Neuronal stem cell (in vitro differentiated cells): ENCODE data around the gene CTH.
"Not testable (repeated sequence)": the region's sequence is repeated elsewhere in the genome, so short reads cannot be mapped to it uniquely, and the experiment has no call there.

Source experiments
- DNase-seq: peaks from one replicate; pipeline ENCODE4 v3.0.0-alpha.2; 2013; ENCODE audit warnings: low spot score
- H2AFZ ChIP-seq: one replicate; pipeline ENCODE4 v1.6.1; 2013; ENCODE audit warnings: mild to moderate bottlenecking, low read length, inconsistent platforms
- H2AK5ac ChIP-seq: 2 replicates; pipeline ENCODE4 v1.6.1; 2013; ENCODE audit warnings: low read depth, mild to moderate bottlenecking, inconsistent platforms, low read length, moderate library complexity, mixed read lengths
- H2BK120ac ChIP-seq: 2 replicates; pipeline ENCODE4 v1.6.1; 2013; ENCODE audit warnings: low read depth, mild to moderate bottlenecking, inconsistent platforms, low read length, moderate library complexity, mixed read lengths
- H2BK12ac ChIP-seq: one replicate; pipeline ENCODE4 v1.6.1; 2013; ENCODE audit warnings: low read length, inconsistent platforms
- H2BK15ac ChIP-seq: 2 replicates; pipeline ENCODE4 v1.6.1; 2013; ENCODE audit warnings: mild to moderate bottlenecking, low read length, inconsistent platforms, mixed read lengths
- H2BK5ac ChIP-seq: one replicate; pipeline ENCODE4 v1.6.1; 2013; ENCODE audit warnings: inconsistent platforms, mild to moderate bottlenecking, low read length, moderate library complexity
- H3K14ac ChIP-seq: one replicate; pipeline ENCODE4 v1.6.1; 2013; ENCODE audit warnings: low read length, inconsistent platforms
- H3K18ac ChIP-seq: 2 replicates; pipeline ENCODE4 v1.6.1; 2013; ENCODE audit warnings: low read length, inconsistent platforms
- H3K23ac ChIP-seq: 2 replicates; pipeline ENCODE4 v1.6.1; 2013; ENCODE audit warnings: low read depth, mild to moderate bottlenecking, mixed read lengths, low read length, inconsistent platforms; ENCODE audit not compliant: poor library complexity
- H3K27ac ChIP-seq: replicated peaks from 3 replicates; pipeline ENCODE4 v1.5.1; 2013; ENCODE audit warnings: low read length, inconsistent platforms
- H3K27me3 ChIP-seq, 3 experiments: 2 replicates each; pipeline ENCODE4 v1.6.1; 2013; ENCODE audit warnings: low read length in 3 of 3, mild to moderate bottlenecking in 2 of 3, inconsistent platforms in 1 of 3, low read depth in 1 of 3, mixed read lengths in 1 of 3, moderate library complexity in 1 of 3; ENCODE audit not compliant: control insufficient read depth in 3 of 3, insufficient read depth in 3 of 3
- H3K36me3 ChIP-seq, 2 donors: replicated peaks in 1 of 2; 2 replicates each; pipeline ENCODE4 v1.6.1; 2013; ENCODE audit warnings: low read length in 2 of 2; ENCODE audit not compliant: control insufficient read depth in 2 of 2, insufficient read depth in 2 of 2
- H3K4ac ChIP-seq: 2 replicates; pipeline ENCODE4 v1.6.1; 2013; ENCODE audit warnings: inconsistent platforms, mild to moderate bottlenecking, low read length, moderate library complexity
- H3K4me1 ChIP-seq, 2 donors: 1 replicate in 1 of 2; 2 replicates in 1 of 2; pipeline ENCODE4 v1.6.1; 2013; ENCODE audit warnings: low read length in 2 of 2, low read depth in 1 of 2; ENCODE audit not compliant: control insufficient read depth in 2 of 2, insufficient read depth in 1 of 2
- H3K4me2 ChIP-seq: one replicate; pipeline ENCODE4 v1.6.1; 2013; ENCODE audit warnings: mild to moderate bottlenecking, low read length, inconsistent platforms; ENCODE audit not compliant: insufficient read depth, poor library complexity, severe bottlenecking
- H3K4me3 ChIP-seq, 2 donors: 2 replicates each; pipeline ENCODE4 v1.5.1; 2013; ENCODE audit warnings: low read length in 2 of 2, mild to moderate bottlenecking in 2 of 2, inconsistent platforms in 1 of 2, moderate library complexity in 1 of 2
- H3K79me1 ChIP-seq: one replicate; pipeline ENCODE4 v1.6.1; 2013; ENCODE audit warnings: low read depth, mild to moderate bottlenecking, inconsistent platforms, low read length, moderate library complexity
- H3K9ac ChIP-seq: one replicate; pipeline ENCODE4 v1.6.1; 2013; ENCODE audit warnings: mild to moderate bottlenecking, low read depth, low read length, inconsistent platforms; ENCODE audit not compliant: poor library complexity
- H3K9me3 ChIP-seq, 2 donors: replicated peaks in 1 of 2; 2 replicates each; pipeline versions ENCODE3 to v1.6.1; 2013; ENCODE audit warnings: low read length in 2 of 2, mild to moderate bottlenecking in 2 of 2, inconsistent platforms in 1 of 2, low read depth in 1 of 2, mixed read lengths in 1 of 2, moderate library complexity in 1 of 2; ENCODE audit not compliant: control insufficient read depth in 2 of 2, insufficient read depth in 1 of 2
- H4K8ac ChIP-seq: one replicate; pipeline ENCODE4 v1.6.1; 2013; ENCODE audit warnings: low read depth, mild to moderate bottlenecking, inconsistent platforms, low read length, moderate library complexity
- H4K91ac ChIP-seq: one replicate; pipeline ENCODE4 v1.6.1; 2013; ENCODE audit warnings: low read length, low read depth, mild to moderate bottlenecking, inconsistent platforms; ENCODE audit not compliant: poor library complexity
- WGBS, 2 donors: extraction: QIAGEN DNeasy Blood & Tissue Kit; methylation state at CpG; one replicate each; pipeline ENCODE4 v1.1.7; 2013; ENCODE audit warnings: missing lambda C conversion rate in 2 of 2, mixed read lengths in 1 of 2; ENCODE audit not compliant: insufficient read length in 2 of 2, insufficient replicate concordance in 1 of 2; ENCODE audit errors: extremely low coverage in 2 of 2; 5-methylcytosine and 5-hydroxymethylcytosine counted together

Gene CTH

GRCh38 chr1:70443739-70444138 is 32.7 kb downstream of the CTH start:
- no peak overlapping the region for H3K27ac ChIP-seq
- H2AFZ ChIP-seq = no peak overlapping the region
- no peak overlapping the region for H2BK12ac ChIP-seq
- no peak overlapping the region for H2BK120ac ChIP-seq
- H3K27me3 ChIP-seq = no peaks in the 10 kb centered on the region
- WGBS, 2 donors = no CpG with 5 or more reads among the region's 1 CpG
- no peak overlapping the region for H4K8ac ChIP-seq
- DNase-seq = no peak
- peaks cover 2 to 25% of the 10 kb centered on the region in 2 donors for H3K4me1 ChIP-seq
- H3K4ac ChIP-seq = no peak overlapping the region
- no peak overlapping the region for H2BK5ac ChIP-seq
- H3K36me3 ChIP-seq = peaks cover 1 to 8% of the 10 kb centered on the region in 2 donors
- H3K14ac ChIP-seq = no peak overlapping the region
- no peak overlapping the region for H3K18ac ChIP-seq
- H3K9ac ChIP-seq = no peak overlapping the region
- H2BK15ac ChIP-seq = no peak overlapping the region
- H3K23ac ChIP-seq = no peak overlapping the region
- H3K4me2 ChIP-seq = no peak overlapping the region
- no peak overlapping the region for H4K91ac ChIP-seq
- no peaks in the 10 kb centered on the region for H3K9me3 ChIP-seq
- H3K79me1 ChIP-seq = no peaks in the 10 kb centered on the region
- no peak overlapping the region for H2AK5ac ChIP-seq
- H3K4me3 ChIP-seq = no peak overlapping the region

- Histone ChIP-seq H3K79me1 (no peaks in the 10 kb centered on the region), H4K8ac (no peak overlapping the region), H3K27me3 (no peaks in the 10 kb centered on the region), H3K4me2 (no peak overlapping the region), H3K23ac (no peak overlapping the region), H2BK5ac (no peak overlapping the region), H3K27ac (no peak overlapping the region), H3K4ac (no peak overlapping the region), H4K91ac (no peak overlapping the region), H3K4me1 (no peaks in the 10 kb centered on the region), H3K14ac (no peak overlapping the region), H2BK120ac (no peak overlapping the region), H3K4me3 (no peak overlapping the region), H3K18ac (no peak overlapping the region), H2AK5ac (no peak overlapping the region), H2BK15ac (no peak overlapping the region), H3K36me3 (no peaks in the 10 kb centered on the region), H2AFZ (no peak overlapping the region), H2BK12ac (no peak overlapping the region), H3K9ac (no peak overlapping the region), H3K9me3 (no peaks in the 10 kb centered on the region)
- WGBS, 2 donors = no CpG with 5 or more reads among the region's 8 CpGs
- no peak for DNase-seq
Measured at GRCh38 chr1:70449049-70449448, 38.0 kb downstream of the CTH start.

DNA sequence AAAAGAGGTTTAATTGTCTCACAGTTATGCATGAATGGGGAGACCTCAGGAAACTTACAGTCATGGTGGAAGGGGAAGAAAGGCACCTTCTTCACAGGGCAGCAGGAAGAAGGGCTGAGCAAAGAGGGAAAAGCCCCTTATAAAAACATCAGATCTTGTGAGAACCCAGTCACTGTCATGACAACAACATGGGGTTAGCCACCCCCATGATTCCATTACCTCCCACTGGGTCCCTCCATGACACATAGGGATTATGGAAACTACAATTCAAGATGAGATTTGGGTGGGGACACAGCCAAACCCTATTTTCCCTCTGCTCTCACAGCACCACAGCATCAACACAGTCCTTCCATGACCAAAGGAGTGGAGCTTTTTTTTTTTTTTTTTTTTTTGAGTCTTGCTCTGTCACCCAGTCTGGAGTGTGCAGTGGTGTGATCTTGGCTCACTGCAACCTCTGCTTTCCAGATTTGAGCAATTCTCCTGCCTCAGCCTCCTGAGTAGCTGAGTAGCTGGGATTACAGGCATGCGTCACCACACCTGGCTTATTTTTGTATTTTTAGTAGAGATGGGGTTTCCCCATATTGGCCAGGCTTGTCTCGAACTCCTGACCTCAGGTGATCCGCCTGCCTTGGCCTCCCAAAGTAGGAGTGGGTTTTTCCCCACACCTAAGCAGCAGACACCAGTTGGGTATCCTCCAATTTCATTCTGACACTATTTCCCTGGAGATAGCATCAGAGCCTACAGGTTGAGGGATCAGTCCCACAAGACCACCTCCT is 41.3 kb downstream of the CTH start:
- not testable (repeated sequence) for H3K4ac ChIP-seq, H2AFZ ChIP-seq, H3K4me2 ChIP-seq, H4K8ac ChIP-seq, H3K4me1 ChIP-seq, H3K27me3 ChIP-seq, H3K79me1 ChIP-seq, H2BK12ac ChIP-seq, H3K4me3 ChIP-seq, H3K18ac ChIP-seq, H2BK120ac ChIP-seq, H3K23ac ChIP-seq, DNase-seq, H3K9ac ChIP-seq, H2BK5ac ChIP-seq, H3K36me3 ChIP-seq, H2AK5ac ChIP-seq, H3K14ac ChIP-seq, H3K9me3 ChIP-seq, H2BK15ac ChIP-seq, H3K27ac ChIP-seq, H4K91ac ChIP-seq
- no CpG with 5 or more reads among the region's 3 CpGs for WGBS, 2 donors

DNA sequence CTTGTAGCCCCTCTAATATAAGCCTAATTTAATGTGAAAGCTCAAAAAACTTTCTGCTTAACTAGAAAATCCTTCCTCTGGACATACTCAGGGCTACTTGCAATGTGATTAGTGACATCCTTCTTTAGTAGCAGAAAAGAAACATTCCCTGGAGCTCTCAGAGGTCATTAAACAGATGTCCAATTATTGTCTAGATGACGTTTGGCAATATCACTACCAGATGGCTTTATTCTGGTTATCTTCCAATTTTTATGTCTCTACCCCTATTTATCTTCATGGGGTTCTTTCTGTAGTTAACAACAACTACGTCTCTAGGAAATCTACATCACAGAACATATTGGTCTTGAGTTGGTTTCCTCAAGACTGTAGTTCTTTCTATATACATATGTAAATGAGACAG is 44.2 kb downstream of the CTH start:
- Histone ChIP-seq H3K14ac (no peak overlapping the region), H3K27ac (no peak overlapping the region), H2BK5ac (no peak overlapping the region), H2BK15ac (no peak overlapping the region), H3K18ac (no peak overlapping the region), H4K8ac (no peak overlapping the region), H3K4ac (no peak overlapping the region), H3K4me1 (no peaks in the 10 kb centered on the region), H2AFZ (no peak overlapping the region), H3K79me1 (no peaks in the 10 kb centered on the region), H3K9me3 (peaks cover 0 to 2% of the 10 kb centered on the region in 2 donors), H2BK120ac (no peak overlapping the region), H3K9ac (no peak overlapping the region), H3K4me3 (no peak overlapping the region), H3K23ac (no peak overlapping the region), H3K4me2 (no peak overlapping the region), H4K91ac (no peak overlapping the region), H3K27me3 (no peaks in the 10 kb centered on the region), H2BK12ac (no peak overlapping the region), H3K36me3 (no peaks in the 10 kb centered on the region), H2AK5ac (no peak overlapping the region)
- no CpG with 5 or more reads among the region's 2 CpGs for WGBS, 2 donors
- DNase-seq = no peak
